ENCODE measurements around the gene STRN.
"Not testable (repeated sequence)": the region's sequence is repeated elsewhere in the genome, so short reads cannot be mapped to it uniquely, and the experiment has no call there.

STRN gene

DNA sequence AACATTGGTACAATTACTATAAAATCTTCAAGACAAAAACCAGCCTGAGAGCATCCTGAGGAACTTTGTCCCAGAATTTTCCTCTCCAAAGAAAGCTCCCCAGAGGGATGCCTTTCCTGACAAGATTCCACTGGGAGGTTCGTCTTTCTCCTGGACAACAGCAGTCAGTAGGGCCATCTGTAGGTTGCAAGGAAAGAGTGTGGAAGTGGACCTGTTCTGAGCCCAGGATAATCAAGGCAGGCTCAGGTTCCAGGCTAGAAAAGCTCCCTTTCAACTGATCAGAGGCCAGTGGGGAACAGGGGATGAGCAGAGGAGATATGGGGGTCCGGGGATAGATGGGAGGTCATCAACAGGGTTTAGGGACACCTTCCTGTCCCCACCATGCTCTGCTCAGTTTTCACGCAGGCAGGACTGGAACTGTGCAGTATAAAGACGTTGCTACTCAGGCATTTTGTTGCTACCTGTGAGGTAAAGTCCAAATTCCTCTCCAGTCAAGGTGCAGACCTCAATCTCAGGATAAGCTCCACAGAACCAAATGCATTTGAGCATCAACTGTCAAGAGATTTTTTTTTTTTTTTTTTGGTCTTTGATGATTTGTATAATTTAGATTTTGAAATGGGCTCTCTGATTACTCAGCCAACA, 126.2 kb downstream of the STRN start:
- no peak for DNase-seq (ENCODE audit: low read depth in 2 of 2)

DNA sequence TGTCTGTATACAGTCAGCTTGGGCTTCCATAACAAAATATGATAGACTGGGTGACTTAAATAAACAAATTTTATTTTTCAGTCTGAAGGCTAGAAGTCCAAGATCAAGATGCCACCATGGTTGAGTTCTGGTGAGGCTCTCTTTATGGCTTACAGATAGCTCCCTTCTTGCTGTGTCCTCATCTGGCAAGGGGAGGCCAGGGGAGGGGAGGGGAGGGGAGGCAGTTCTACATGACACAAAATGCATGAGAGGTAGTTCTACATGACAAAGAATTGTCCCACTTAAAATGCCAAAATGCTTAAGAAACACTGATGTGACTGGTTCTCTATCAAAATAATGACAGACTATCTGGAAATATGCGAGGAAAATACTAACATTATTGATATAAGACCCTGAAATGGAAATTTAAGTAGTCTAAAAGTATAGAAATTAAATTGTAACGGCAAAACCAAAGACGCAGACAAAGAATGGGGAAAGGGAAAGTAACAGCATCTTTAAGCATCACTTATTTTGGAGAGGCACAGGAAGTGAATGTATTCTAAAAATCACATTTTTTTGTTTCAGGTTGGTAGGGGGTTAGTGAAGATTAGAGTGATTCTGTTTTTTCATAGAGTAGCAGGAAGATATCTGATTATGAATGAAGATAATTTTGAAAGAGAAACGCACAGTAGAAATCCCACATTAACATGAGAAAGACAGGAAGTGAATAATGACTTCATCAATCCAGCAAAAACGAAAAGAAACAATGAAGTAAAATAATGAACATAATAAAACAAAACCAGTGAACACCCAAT, 131.4 kb downstream of the STRN start:
- DNase-seq (ENCODE audit: low read depth in 2 of 2) = no peak

DNA sequence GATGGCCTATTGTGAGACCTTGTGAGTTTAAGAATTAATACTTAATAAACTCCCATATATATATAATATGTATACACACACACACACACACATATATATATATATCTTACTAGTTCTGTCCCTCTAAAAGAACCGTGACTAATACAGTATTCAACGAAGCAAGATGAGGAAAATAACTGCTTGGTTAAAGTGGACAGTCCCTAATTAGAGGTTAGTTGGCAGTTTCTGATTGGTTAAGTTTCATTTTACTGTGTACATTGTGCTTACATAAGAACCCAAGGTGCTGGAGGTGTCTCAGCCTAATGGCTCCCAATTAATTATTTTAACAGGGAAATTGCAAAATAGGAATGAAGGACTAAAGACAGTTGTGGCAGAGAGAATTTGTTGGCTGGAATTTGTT, 132.1 kb downstream of the STRN start:
- DNase-seq (ENCODE audit: low read depth in 2 of 2) = no peak

DNA sequence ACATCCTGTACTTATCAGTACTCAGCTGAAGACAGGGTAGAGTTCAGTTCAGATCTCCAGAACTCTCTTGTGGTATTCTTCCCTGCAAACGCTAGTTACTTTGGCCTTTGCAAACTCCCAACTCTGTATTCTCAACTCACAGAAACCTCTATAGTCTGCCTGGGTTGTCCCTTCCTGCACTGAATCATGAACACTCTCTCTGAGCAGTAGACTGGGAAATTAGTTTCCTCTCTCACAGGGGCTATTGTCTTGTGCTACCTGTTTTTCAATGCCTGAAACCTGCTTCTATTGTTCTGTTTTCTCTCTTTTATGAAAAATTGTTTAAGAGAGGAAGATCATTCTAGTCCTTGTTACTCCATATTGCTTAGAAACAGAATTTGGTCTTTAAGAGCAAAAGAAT, 135.2 kb downstream of the STRN start:
- no peak for DNase-seq (ENCODE audit: low read depth in 2 of 2)

DNA sequence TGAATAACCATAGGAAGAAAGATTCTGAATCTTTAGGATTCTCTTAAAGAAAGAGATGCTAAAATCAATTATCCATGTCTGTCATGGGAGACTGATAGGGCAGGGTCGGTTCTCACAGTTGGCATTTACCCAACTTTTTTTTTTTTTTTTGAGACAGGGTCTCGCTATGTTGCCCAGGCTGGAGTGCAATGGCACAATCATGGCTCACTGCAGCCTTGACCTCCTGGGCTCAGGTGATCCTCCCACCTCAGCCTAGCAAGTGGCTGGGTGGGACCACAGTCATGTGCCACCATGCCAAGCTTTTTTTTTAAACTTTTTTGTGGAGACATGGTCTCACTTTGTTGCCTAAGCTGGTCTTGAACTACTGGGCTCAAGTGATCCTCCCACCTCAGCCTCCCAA, 141.7 kb downstream of the STRN start:
- not testable (repeated sequence) for DNase-seq (ENCODE audit: low read depth in 2 of 2)

DNA sequence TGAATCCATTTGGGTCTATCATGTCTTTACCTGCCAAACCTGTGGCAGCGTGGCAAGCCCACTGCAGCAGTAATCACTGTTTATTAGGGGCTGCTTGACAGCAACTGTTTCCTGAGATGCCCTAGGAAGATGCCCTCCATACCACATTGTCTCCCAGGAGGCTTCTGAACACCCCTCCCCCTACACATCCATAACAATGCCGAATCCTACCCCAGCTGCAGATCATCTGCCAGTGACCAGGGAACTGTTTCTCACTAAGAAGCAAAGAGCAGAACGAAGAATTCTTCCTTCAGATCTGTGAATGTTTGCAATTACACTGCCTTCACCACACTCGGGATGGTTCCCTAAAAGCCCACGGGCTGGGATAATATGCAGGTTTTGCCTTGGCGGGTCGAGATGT, 142.1 kb downstream of the STRN start:
- no peak for DNase-seq (ENCODE audit: low read depth in 2 of 2)

DNA sequence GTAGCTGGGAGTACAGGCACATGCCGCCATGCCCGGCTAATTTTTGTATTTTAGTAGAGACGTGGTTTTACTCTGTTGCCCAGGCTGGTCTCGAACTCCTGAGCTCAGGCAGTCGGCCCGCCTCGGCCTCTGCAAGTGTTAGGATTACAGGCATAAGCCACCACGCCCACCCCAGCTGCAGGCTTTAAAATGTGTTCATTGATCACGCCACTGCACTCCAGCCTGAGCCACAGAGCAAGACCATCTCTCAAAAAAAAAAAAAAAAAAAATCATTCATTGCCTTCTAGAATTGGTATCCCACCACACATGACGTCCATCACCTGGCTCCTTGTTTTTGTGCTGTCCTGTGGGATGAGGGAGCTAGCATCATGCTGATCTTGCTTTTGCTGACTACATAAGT, 142.5 kb downstream of the STRN start:
- DNase-seq (ENCODE audit: low read depth in 2 of 2) = no peak

DNA sequence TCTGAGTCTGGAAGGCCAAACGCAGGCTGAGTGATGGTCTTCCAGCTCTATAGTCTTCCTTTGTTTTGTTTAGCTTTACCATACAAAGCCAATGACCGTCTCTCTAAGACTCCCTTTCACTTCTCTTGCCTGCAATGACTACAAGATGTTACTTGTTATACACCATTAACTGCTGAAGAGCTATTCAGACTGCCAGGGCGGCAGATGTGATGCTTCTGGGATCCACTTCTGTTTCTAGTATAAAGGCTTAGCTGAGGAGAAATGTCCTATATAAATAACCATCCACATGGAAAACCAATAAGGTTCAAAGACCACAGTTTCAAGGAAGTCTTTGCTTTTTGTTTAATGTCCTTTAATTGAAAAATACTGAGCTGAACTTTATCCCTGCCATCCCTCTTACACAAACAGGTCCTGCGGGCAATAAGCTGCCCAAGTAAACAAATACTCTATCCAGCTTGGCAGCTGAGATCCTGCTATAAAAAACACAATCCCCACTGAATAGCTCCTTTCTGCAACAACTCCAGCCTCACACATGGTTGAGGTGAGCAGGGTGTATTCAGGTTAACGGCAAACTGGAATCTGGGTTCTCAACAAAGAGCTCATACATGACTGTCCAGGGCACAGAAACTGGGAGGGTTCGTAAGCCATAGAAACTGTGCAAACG, 145.3 kb downstream of the STRN start:
- DNase-seq (ENCODE audit: low read depth in 2 of 2) = no peak

DNA sequence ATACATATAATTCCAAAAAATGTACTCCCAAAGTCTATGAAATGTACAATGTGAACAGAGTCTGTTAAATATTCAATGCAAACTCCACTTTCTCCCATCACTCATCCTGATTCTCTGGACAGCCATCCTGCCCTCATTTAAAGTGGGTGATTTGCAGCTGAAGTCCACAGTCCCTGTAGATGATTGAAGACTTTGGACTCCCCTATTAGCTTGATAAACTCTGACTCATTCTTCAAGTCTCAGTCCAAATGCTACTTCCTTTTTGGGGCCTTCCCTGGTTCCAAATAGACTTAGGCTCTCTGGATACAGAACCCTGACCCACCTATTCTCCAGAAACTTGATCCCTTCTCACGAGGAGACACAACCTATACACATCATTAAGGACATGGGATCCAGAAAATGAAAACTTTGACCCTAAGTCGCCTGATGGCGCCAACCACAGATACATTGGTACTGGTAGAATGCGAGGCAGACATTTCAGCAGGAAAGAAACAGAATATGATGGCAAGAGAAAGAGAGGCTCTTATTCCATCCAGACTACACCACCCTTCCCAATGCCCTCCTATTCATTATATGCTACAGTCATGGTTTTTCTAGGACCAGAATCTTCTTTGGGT, 147.1 kb downstream of the STRN start:
- no peak for DNase-seq (ENCODE audit: low read depth in 2 of 2)

DNA sequence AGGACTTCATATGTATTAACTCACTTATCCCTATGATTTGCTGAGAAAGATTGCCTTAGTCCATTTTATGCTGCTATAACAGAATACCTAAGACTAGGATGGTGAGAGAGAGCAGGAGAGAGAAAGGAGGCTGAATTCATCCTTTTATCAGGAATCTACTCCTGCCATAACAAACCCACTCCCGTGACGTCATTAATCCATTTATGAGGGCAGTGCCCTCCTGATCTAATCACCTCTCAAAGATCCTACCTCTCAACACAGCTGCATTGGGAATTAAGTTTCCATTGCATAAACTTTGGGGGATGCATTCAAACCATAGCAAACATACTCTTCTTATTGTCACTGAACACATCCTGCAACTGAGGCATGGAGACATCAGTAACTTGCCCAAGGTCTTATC, 147.8 kb downstream of the STRN start:
- DNase-seq (ENCODE audit: low read depth in 2 of 2) = no peak

DNA sequence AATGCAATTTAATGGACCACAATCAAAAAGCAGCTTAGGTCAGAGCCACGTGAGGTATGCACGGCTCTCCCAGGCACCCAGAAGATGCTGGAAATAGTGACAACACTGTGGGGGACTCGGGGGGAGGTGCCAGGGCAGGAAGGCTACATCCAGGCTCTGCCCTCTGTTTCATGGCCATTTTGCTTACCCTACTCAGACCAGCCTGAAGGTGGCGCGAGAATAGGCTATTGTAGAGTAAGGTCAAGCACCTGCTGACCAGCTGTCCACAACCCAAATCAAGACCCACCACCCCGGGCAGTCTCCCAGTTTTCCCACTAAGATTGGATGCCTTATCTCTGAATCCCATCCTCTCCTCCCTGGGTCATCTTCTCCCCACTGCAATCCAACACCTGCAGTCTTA, 154.1 kb downstream of the STRN start:
- no peak for DNase-seq (ENCODE audit: low read depth in 2 of 2)

DNA sequence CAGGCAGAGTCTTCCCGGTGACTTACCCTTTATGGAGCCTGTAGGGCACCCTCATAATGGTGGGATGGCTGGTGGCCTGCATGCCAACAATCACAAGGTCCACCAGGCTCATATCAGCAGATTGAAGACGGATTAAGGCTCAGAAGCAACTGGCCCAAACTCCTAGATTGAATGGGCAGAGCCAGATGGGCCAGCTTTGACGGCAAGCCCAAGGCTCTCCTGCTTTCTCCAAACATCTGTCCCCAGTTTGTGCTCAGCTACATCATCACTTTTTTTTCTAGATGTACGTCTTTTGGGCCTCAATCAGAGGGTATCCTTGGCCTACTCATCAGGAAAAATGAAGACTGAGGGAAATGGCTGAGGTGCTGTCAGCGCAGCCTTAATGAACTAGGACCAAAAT, 155.3 kb downstream of the STRN start:
- DNase-seq (ENCODE audit: low read depth in 2 of 2) = no peak

DNA sequence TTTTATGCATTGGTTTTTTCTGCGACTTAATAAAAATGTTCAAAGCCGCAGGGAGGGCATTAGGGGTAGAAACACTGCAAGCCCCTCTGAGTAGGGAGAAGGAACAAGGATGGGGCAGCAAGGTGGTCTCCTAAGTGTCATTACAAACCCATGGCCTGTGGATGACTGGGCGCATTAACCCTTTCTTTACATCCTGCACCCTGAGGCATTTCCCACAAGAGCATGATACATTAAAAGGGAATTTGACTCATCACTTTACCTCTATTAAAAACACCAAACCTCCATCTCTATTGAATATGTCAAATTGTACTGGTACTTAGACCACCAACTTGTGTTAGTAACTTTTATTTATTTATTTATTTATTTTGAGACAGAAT, 157.3 kb downstream of the STRN start:
- DNase-seq (ENCODE audit: low read depth in 2 of 2) = no peak

DNA sequence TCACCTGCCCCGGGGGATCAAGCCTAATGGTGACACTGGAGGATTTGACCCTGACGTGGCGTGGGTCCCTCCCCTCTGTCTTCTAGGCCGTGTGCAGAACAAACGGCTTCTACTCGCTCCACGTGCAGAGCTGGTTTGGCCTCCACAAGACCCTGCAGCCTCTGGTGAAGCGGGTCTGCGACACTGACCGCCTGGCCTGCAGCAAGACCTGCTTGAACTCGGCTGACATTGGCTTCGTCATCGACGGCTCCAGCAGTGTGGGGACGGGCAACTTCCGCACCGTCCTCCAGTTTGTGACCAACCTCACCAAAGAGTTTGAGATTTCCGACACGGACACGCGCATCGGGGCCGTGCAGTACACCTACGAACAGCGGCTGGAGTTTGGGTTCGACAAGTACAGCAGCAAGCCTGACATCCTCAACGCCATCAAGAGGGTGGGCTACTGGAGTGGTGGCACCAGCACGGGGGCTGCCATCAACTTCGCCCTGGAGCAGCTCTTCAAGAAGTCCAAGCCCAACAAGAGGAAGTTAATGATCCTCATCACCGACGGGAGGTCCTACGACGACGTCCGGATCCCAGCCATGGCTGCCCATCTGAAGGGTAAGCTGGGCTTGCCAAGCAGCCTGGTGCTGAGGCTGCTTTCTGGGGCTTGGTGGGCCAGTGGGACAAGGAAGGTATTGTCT, 157.8 kb downstream of the STRN start:
- no peak for DNase-seq (ENCODE audit: low read depth in 2 of 2)

DNA sequence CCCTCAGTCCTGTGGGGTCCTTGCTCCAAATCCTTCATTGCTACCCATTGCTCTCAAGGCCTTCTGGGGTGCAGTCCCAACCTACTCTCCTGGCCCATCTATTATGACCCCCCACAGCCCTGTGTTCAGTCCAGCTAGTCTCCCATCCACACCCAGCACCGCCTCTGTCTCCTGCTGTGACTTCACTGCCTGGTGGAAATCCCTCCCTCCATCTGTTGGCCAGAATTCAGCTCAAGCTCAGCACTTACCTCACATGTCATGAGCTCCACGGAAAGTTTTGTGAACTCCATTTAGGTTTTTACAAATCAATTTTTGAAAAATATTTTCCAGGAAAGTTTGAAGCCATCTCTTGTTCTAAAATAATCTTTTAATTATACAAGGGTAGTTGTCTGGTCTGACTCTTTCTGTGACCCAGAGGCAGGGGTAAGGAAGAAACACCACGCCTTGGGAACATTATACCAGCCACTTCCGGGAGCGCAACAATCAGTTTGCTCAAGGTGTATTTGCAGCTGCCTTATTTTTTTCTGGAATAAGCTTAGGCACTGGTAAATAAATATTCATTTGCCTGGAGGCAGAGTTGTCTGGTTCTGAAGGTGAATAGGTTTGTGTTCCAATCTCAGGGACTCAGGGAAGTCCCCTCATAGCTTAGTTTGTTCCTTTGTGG, 159.0 kb downstream of the STRN start:
- no peak for DNase-seq (ENCODE audit: low read depth in 2 of 2)

DNA sequence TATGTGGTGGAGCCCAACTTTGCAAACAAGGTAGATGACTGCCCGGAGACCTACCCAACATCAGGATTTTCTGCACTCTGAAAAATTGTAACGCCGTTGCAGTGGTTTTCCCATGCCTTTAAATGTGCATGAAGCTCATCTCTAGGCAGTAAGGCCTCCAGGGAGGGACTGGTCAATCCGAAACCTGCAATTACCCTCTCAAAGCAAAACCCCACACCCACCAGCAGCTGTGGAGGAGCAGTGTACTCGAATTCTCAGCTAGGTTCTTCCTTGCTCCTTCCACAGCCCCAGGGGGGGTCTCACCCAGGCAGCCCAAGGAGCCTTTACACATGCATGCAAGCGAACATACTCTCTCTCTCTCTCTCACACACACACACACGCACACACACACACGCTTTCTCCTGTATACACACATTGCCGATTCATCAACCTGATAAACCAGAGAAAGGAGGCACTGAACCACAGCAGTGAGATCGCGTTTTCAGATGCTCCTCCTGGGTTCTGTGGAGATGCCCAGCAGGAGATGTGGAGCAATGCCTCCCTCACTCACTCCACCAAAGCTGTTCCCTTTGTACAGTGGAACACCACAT, 160.6 kb downstream of the STRN start:
- no peak for DNase-seq (ENCODE audit: low read depth in 2 of 2)

DNA sequence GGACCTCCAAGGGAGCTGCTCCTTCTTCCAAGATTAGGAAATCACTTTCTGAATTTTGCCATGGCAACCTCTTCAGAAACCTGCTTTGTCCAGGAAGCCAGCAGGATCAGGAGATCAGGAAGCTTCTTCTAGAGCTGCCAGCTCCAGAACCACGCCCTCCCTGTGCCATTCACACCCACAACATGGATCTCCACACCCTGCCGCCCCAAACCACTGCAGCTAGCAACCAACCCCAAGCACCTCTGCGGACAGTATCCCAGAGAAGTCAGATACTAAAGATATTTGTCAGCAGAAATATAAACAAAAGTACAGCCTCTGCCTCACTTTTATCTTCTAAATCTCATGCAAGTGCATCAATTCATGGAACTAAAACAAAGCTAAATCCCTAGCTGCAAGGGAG, 163.4 kb downstream of the STRN start:
- DNase-seq (ENCODE audit: low read depth in 2 of 2) = no peak

DNA sequence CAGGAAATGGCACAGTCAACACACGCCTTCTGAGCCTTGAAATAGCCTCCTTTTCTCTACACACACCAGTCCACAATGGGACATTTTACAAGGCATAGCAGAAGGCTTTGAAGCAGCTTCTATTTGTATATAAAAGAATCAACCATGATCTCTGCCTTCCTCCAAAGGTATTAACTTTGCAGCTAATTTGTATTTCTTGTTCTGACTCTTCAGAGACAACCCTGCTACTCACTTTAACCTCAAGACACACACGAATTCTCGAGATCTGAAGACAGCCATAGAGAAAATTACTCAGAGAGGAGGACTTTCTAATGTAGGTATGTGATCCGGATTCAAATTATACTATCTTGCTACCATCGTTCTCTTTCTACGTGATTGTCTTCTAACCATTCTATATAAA, 165.2 kb downstream of the STRN start:
- no peak for DNase-seq (ENCODE audit: low read depth in 2 of 2)

DNA sequence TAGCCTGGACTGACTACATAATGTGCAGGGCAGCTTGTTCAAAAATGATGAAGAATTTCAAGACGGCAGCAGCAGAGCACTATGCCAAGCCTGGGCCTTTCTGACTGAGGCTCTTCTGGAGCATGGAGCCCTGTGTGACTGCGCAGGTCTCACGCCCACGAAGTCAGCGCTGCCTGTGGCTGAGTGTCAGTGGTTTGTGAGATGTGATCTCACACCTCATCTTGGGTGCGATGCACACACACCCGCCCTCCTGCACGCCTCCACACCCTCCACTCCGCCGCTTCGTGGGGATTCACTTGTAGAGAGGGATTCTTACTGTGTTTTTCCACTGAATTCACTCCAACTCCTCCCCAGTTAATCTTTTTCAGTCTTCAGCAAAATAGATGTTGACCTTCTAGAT, 166.0 kb downstream of the STRN start:
- DNase-seq (ENCODE audit: low read depth in 2 of 2) = no peak

DNA sequence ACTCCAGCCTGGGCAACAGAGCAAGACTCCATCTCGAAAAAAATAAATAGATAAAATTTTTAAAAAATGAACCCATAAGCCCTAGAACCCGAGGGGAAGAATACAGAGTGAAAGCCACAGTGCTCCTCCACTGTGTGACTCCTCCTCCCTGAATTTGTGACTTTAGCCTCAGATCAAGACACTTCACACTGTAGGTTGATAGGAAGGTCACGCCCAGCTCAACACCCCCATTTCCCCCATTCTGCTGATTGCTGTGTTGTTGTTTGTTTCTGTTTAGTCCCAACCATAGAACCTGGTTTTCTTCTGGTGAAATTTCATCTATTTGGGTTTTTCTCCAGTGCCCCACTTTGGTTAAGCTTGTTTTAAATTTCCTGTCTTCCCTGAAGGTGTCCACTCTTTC, 167.6 kb downstream of the STRN start:
- no peak for DNase-seq (ENCODE audit: low read depth in 2 of 2)
